ENCODE results near the gene OLFML2B. TPM values are rescaled to one million over a fixed set of nuclear protein-coding genes. Genes with fewer than 3 reads are reported as not detected.

Gene OLFML2B
- total RNA-seq, 2 experiments from 2014 or later = not detected

- Mint-ChIP-seq H3K27me3 (no peaks in the 10 kb centered on the region), H3K36me3 (ENCODE audit: low read depth) (no peaks in the 10 kb centered on the region), H3K4me1 (ENCODE audit: low read depth) (no peaks in the 10 kb centered on the region), H3K27ac (no peak overlapping the region), H3K9me3 (peaks cover 7% of the 10 kb centered on the region), H3K4me3 (no peak overlapping the region)
- CTCF ChIA-PET = no interaction called here
- TF ChIP-seq CTCF (IDR thresholded peaks at IDR 0.05) = no peak
- DNase-seq (no peak), ATAC-seq (no peak)
- intact Hi-C loops (cut with micrococcal nuclease) = no loop called here
- POLR2A ChIA-PET = interaction anchor here (0.9 kb wide), 1 partner anchor 9 kb away, joined by 3 read pairs; no protein-coding TSS in a partner anchor
These were observed 40.8 kb downstream of the OLFML2B start for GRCh38 chr1:161982917-161983316.

- ChIA-PET POLR2A (interaction anchor here (0.9 kb wide), 1 partner anchor 9 kb away, joined by 3 read pairs; no protein-coding TSS in a partner anchor), CTCF (no interaction called here)
- Mint-ChIP-seq H3K4me1 (ENCODE audit: low read depth) (no peaks in the 10 kb centered on the region), H3K9me3 (peaks cover 5% of the 10 kb centered on the region), H3K27me3 (no peaks in the 10 kb centered on the region), H3K36me3 (ENCODE audit: low read depth) (no peaks in the 10 kb centered on the region), H3K4me3 (no peak overlapping the region), H3K27ac (no peak overlapping the region)
- TF ChIP-seq CTCF (IDR thresholded peaks at IDR 0.05) = no peak
- ATAC-seq (no peak), DNase-seq (no peak)
- intact Hi-C loops (cut with micrococcal nuclease) = no loop called here
These were observed 41.2 kb downstream of the OLFML2B start for GRCh38 chr1:161982507-161982895.

- TF ChIP-seq CTCF (IDR thresholded peaks at IDR 0.05) = no peak
- no peaks in the 10 kb centered on the region for H3K4me1 Mint-ChIP-seq (ENCODE audit: low read depth)
- ATAC-seq = no peak
- no peak overlapping the region for H3K4me3 Mint-ChIP-seq
- intact Hi-C loops (cut with micrococcal nuclease) = no loop called here
- H3K27ac Mint-ChIP-seq = no peak overlapping the region
- DNase-seq = no peak
- no peaks in the 10 kb centered on the region for H3K36me3 Mint-ChIP-seq (ENCODE audit: low read depth)
- POLR2A ChIA-PET = no interaction called here
- CTCF ChIA-PET = no interaction called here
- H3K9me3 Mint-ChIP-seq = no peaks in the 10 kb centered on the region
- H3K27me3 Mint-ChIP-seq = no peaks in the 10 kb centered on the region
These were observed 41.7 kb downstream of the OLFML2B start for GRCh38 chr1:161981735-161982506.

- ATAC-seq = no peak
- no peak for TF ChIP-seq CTCF (IDR thresholded peaks at IDR 0.05)
- no peaks in the 10 kb centered on the region for H3K4me1 Mint-ChIP-seq (ENCODE audit: low read depth)
- no peak overlapping the region for H3K27ac Mint-ChIP-seq
- H3K36me3 Mint-ChIP-seq (ENCODE audit: low read depth) = no peaks in the 10 kb centered on the region
- intact Hi-C loops (cut with micrococcal nuclease) = no loop called here
- H3K9me3 Mint-ChIP-seq = no peaks in the 10 kb centered on the region
- H3K4me3 Mint-ChIP-seq = no peak overlapping the region
- POLR2A ChIA-PET = no interaction called here
- no peak for DNase-seq
- H3K27me3 Mint-ChIP-seq = no peaks in the 10 kb centered on the region
- CTCF ChIA-PET = interaction anchor here (0.9 to 1.2 kb wide), 2 partner anchors 82 to 188 kb away, joined by 3 to 4 read pairs; no protein-coding TSS in a partner anchor
These were observed 42.5 kb downstream of the OLFML2B start for GRCh38 chr1:161981126-161981525.

DNA sequence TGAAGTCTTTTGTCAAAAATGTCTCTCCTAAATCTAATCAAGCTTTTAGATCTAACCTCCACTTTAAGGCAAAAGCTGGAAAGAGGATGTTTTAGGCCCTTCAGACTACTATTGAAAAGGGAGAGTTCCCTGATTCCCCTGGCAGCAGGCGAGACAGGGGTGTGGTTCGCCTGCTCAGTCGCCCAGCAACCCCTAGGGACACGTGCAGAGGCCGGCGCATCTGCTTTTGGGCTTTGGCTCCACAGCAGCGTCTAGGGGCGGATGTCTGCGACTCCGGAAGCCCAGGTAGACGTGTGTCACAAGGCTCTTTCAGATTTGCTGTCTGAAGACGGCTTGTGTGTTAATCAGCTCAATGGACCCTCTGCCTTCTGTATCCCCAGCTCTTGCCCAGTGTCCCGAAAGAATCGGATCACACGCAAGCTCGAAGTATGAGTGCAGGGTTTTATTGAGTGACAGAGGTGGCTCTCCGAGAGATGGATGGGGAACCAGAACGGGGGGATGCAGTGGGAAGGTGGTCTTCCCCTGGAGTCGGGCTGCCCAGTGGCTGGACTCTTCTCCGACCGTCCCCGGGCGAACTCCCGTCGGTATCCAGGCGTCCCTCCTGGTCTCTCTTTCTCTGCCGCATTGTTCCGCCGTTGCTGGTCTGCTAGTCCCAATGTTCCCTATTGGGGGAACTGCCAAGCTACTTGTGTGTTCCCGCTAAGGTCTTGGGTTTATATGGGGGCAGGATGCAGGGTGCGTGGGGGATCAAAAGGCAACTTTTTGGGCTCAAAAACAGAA lies 45.5 kb downstream of the OLFML2B start:
- no peak overlapping the region for H3K4me3 Mint-ChIP-seq
- ATAC-seq (no peak), DNase-seq (no peak)
- ChIA-PET POLR2A (interaction anchor here (1.1 kb wide), 1 partner anchor 46 kb away, joined by 3 read pairs; no protein-coding TSS in a partner anchor), CTCF (no interaction called here)
- no peaks in the 10 kb centered on the region for H3K9me3 Mint-ChIP-seq
- TF ChIP-seq CTCF (IDR thresholded peaks at IDR 0.05) = no peak
- H3K4me1 Mint-ChIP-seq (ENCODE audit: low read depth) = no peaks in the 10 kb centered on the region
- H3K27me3 Mint-ChIP-seq = no peaks in the 10 kb centered on the region
- H3K27ac Mint-ChIP-seq = no peak overlapping the region
- intact Hi-C loops (cut with micrococcal nuclease) = no loop called here
- H3K36me3 Mint-ChIP-seq (ENCODE audit: low read depth) = no peaks in the 10 kb centered on the region

All from activated CD8-positive, alpha-beta T cell treated with anti-CD3 and anti-CD28 coated beads for 36 hours (primary cell).